ENCODE data around the gene MISP3. TPM values are rescaled to one million over a fixed set of nuclear protein-coding genes. Genes with fewer than 3 reads are reported as not detected.

The MISP3 gene
- total and polyA plus RNA-seq, 2 of the 8 experiments (the other 6 are each of a cell fraction or from before 2014, with no cell fraction given): 0.74 to 1.4 TPM

GRCh38 chr19:14054099-14054498 lies 18.5 kb upstream of the MISP3 start:
- ChIA-PET CTCF (ENCODE audit: partially characterized antibody) (interaction anchor here (1.2 to 9.9 kb wide), 4 partner anchors 11 to 174 kb away, joined by 3 to 66 read pairs (median 4); partner anchors contain the start of genes MISP3 and RLN3), POLR2A (ENCODE audit: partially characterized antibody) (interaction anchor here (1.8 kb wide), 1 partner anchor 48 kb away, joined by 5 read pairs; the partner anchor contains the start of gene RFX1)
- H3K27ac ChIP-seq (ENCODE audit: low read depth, low read length): no peak overlapping the region
- no peak overlapping the region for H2BK15ac ChIP-seq (ENCODE audit: low read length)
- no peak overlapping the region for H2BK20ac ChIP-seq (ENCODE audit: low read length)
- no peak overlapping the region for H2AK5ac ChIP-seq (ENCODE audit: low read depth, low read length)
- no peak overlapping the region for H4K91ac ChIP-seq (replicated peaks; ENCODE audit: insufficient read length, low read length)
- H3K4me2 ChIP-seq (ENCODE audit: insufficient read depth in 1 of 2, low read depth in 2 of 2, low read length in 2 of 2): no peak overlapping the region
- H2BK5ac ChIP-seq (ENCODE audit: low read depth, low read length): no peak overlapping the region
- H2BK120ac ChIP-seq (replicated peaks; ENCODE audit: low read depth, low read length): no peak overlapping the region
- H2BK12ac ChIP-seq (ENCODE audit: low read depth, low read length): no peak overlapping the region
- no peak overlapping the region for H4K5ac ChIP-seq (ENCODE audit: insufficient read length, low read depth, low read length)
- DNase-seq (ENCODE audit: low read depth in 1 of 2, low spot score in 2 of 2) (no peak), FAIRE-seq (no peak)
- no peak overlapping the region for H2AFZ ChIP-seq (ENCODE audit: low read length)
- H3K27me3 ChIP-seq (replicated peaks in 1 of 4; ENCODE audit: control insufficient read depth in 3 of 4, extremely low read depth in 1 of 4, insufficient read depth in 3 of 4, low read length in 3 of 4): peaks cover 5 to 12% (median 12%) of the 10 kb centered on the region in 4 experiments
- no peak overlapping the region for H4K8ac ChIP-seq (ENCODE audit: extremely low read depth, insufficient read depth, low read length)
- peaks cover 12% of the 10 kb centered on the region; the same call in 1 of the 2 replicates for H3K23me2 ChIP-seq (ENCODE audit: low read depth, low read length)
- TF ChIP-seq TAF1 (IDR thresholded peaks at IDR 0.05; ENCODE audit: low read depth, low read length): no peak
- no peak for TF ChIP-seq POLR2AphosphoS5 (IDR thresholded peaks at IDR 0.05; ENCODE audit: low read depth, low read length)
- no peak for TF ChIP-seq CHD2 (IDR thresholded peaks at IDR 0.05; ENCODE audit: low read length)
- TF ChIP-seq SIRT6 (IDR thresholded peaks at IDR 0.05; ENCODE audit: low read length): no peak
- H3K14ac ChIP-seq (ENCODE audit: insufficient read length): no peak overlapping the region
- no peaks in the 10 kb centered on the region; a peak in 1 of 4 replicates for H3K9me3 ChIP-seq (ENCODE audit: insufficient read depth in 2 of 2, low read depth in 1 of 2, low read length in 1 of 2)
- H3K23ac ChIP-seq (ENCODE audit: insufficient read length): no peak overlapping the region
- H3K18ac ChIP-seq (ENCODE audit: extremely low read depth, low read length): no peak overlapping the region
- H4K20me1 ChIP-seq (replicated peaks in 1 of 2; ENCODE audit: control insufficient read depth in 1 of 2, insufficient read depth in 2 of 2, low read length in 2 of 2): no peaks in the 10 kb centered on the region
- no peak overlapping the region for H3K4me3 ChIP-seq (ENCODE audit: extremely low read depth in 1 of 4, insufficient read depth in 2 of 4, low read depth in 3 of 4, low read length in 4 of 4)
- no peak overlapping the region for H3K4ac ChIP-seq (replicated peaks; ENCODE audit: insufficient read length, low read depth, low read length)
- H3K4me1 ChIP-seq (replicated peaks in 1 of 4; ENCODE audit: control insufficient read depth in 3 of 4, insufficient read depth in 4 of 4, low read length in 3 of 4): peaks cover 0 to 8% (median 2%) of the 10 kb centered on the region in 4 experiments; a peak in 4 of 7 replicates
- H3K36me3 ChIP-seq (ENCODE audit: control insufficient read depth in 2 of 4, insufficient read depth in 4 of 4, low read length in 3 of 4): no peaks in the 10 kb centered on the region
- H3K56ac ChIP-seq (replicated peaks; ENCODE audit: insufficient read length, low read depth, low read length): no peak overlapping the region
- WGBS, 2 experiments (ENCODE audit: extremely low coverage in 1 of 2, insufficient coverage in 1 of 2, insufficient read length in 1 of 2, insufficient replicate concordance in 2 of 2, low coverage in 1 of 2, low lambda C conversion rate in 2 of 2, missing lambda C conversion rate in 1 of 2): 76% methylated on average over 6 of the region's 6 CpGs; no CpG with 5 or more reads in 1 of the 2 experiments
- no peaks in the 10 kb centered on the region for H3K79me1 ChIP-seq (ENCODE audit: low read depth, low read length)
- H3K9ac ChIP-seq (replicated peaks in 1 of 4; ENCODE audit: extremely low read depth in 1 of 4, low read depth in 3 of 4, low read length in 3 of 4): no peak overlapping the region
- no peaks in the 10 kb centered on the region for H3K79me2 ChIP-seq (ENCODE audit: control insufficient read depth in 1 of 2, insufficient read depth in 2 of 2, low read length in 2 of 2)
